OCI-LY1 (cell line): ENCODE data around the gene PUM2.

Source experiments
- EZH2 ChIP-seq: fragments of 200-600 bp; sonication (generic), shearing (Covaris generic); IDR thresholded peaks from 2 replicates; pipeline ENCODE4 v1.8.0; 2017; ENCODE audit warnings: borderline replicate concordance, mixed run types, mild to moderate bottlenecking, antibody characterized with exemption, low read length, moderate library complexity, mixed read lengths
- TF ChIP-seq, protein P1 (sequence below): fragments of 200-600 bp; sonication (generic), shearing (Covaris generic); IDR thresholded peaks from 2 replicates; pipeline ENCODE4 v1.5.1; 2017; ENCODE audit warnings: mild to moderate bottlenecking, antibody characterized with exemption, low read length, moderate library complexity, mixed read lengths

DNA sequence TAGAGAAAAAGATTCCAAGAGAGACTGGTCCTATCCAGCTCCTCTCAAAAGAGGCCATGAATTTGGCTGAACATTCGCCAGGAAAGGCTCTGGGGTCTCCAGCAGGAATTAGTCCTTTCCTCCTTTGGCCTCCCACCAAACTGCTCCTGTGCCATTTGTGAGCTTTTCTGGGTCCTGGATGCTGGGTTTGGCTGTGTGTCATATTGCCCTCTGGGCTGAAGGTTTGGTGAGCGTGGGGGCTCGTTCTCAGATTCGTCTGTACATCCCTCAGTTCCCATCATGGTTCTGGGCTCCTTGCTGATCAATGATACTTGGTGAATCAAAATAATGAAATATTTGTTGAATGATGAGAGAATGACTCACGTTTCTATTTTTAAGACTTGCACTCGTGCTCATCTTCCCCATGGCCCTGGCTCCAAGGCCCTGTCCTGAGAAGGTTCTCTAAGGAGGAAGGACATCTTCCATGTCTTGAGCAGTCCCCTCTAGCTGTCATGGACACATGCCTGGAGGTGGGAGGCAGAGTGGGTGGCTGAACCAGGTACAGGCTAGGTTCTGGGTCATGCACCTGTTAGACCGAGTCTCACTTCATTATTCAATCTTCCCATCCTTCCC lies 48.4 kb upstream of the PUM2 start:
- TF ChIP-seq, protein P1, sequence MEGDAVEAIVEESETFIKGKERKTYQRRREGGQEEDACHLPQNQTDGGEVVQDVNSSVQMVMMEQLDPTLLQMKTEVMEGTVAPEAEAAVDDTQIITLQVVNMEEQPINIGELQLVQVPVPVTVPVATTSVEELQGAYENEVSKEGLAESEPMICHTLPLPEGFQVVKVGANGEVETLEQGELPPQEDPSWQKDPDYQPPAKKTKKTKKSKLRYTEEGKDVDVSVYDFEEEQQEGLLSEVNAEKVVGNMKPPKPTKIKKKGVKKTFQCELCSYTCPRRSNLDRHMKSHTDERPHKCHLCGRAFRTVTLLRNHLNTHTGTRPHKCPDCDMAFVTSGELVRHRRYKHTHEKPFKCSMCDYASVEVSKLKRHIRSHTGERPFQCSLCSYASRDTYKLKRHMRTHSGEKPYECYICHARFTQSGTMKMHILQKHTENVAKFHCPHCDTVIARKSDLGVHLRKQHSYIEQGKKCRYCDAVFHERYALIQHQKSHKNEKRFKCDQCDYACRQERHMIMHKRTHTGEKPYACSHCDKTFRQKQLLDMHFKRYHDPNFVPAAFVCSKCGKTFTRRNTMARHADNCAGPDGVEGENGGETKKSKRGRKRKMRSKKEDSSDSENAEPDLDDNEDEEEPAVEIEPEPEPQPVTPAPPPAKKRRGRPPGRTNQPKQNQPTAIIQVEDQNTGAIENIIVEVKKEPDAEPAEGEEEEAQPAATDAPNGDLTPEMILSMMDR, result no peak
- TF ChIP-seq EZH2, result no peak
